ENCODE measurements around the gene OR4C3.
"Not testable (repeated sequence)": the region's sequence is repeated elsewhere in the genome, so short reads cannot be mapped to it uniquely, and the experiment has no call there.

Gene OR4C3

DNA sequence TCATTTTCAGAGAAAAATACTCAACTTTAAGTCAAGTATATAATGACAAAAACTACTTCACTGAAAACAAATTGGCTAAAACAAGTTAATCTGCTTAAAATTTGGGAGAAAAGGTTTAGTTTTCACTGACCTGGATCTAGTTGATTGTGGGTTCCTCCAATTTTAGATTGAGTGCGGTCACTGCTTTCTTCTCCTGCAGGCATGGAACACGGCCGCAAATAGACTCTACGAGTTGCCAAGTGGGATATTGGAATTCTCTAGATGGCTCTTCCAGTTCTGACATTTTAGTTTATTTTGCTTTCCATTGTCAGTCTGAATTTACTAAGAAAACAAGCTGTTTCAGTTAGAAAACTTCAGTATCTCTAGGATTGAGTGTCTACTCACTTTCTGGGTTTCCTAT lies 29.3 kb downstream of the OR4C3 start:
- Histone ChIP-seq H3K9me3 (ENCODE audit: severe bottlenecking) (no peaks in the 10 kb centered on the region), H3K27me3 (ENCODE audit: insufficient read depth, low read depth, severe bottlenecking) (no peaks in the 10 kb centered on the region), H3K27ac (no peak overlapping the region), H3K36me3 (no peaks in the 10 kb centered on the region), H3K4me3 (ENCODE audit: low read depth, low read length) (no peak overlapping the region)
- TF ChIP-seq, protein P1, sequence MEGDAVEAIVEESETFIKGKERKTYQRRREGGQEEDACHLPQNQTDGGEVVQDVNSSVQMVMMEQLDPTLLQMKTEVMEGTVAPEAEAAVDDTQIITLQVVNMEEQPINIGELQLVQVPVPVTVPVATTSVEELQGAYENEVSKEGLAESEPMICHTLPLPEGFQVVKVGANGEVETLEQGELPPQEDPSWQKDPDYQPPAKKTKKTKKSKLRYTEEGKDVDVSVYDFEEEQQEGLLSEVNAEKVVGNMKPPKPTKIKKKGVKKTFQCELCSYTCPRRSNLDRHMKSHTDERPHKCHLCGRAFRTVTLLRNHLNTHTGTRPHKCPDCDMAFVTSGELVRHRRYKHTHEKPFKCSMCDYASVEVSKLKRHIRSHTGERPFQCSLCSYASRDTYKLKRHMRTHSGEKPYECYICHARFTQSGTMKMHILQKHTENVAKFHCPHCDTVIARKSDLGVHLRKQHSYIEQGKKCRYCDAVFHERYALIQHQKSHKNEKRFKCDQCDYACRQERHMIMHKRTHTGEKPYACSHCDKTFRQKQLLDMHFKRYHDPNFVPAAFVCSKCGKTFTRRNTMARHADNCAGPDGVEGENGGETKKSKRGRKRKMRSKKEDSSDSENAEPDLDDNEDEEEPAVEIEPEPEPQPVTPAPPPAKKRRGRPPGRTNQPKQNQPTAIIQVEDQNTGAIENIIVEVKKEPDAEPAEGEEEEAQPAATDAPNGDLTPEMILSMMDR (IDR thresholded peaks at IDR 0.05; ENCODE audit: low read depth, low read length) = no peak
- DNase-seq = no peak

- no peaks in the 10 kb centered on the region for H3K9me3 ChIP-seq (ENCODE audit: severe bottlenecking)
- TF ChIP-seq, protein P1 (IDR thresholded peaks at IDR 0.05; ENCODE audit: low read depth, low read length) = no peak
Observed at GRCh38 chr11:48354677-48355076, 30.0 kb downstream of the OR4C3 start.

GRCh38 chr11:48361289-48361688 lies 36.6 kb downstream of the OR4C3 start:
- not testable (repeated sequence) for H3K9me3 ChIP-seq (ENCODE audit: severe bottlenecking); H3K36me3 ChIP-seq; DNase-seq; H3K27me3 ChIP-seq (ENCODE audit: insufficient read depth, low read depth, severe bottlenecking); H3K27ac ChIP-seq; H3K4me3 ChIP-seq (ENCODE audit: low read depth, low read length)

More at GRCh38 chr11:48354677-48355076, 30.0 kb downstream of the OR4C3 start:
- H3K36me3 ChIP-seq = no peaks in the 10 kb centered on the region
- H3K27me3 ChIP-seq (ENCODE audit: insufficient read depth, low read depth, severe bottlenecking) = no peaks in the 10 kb centered on the region
- no peak overlapping the region for H3K4me3 ChIP-seq (ENCODE audit: low read depth, low read length)
- no peak overlapping the region for H3K27ac ChIP-seq
- no peak for DNase-seq

GRCh38 chr11:48366365-48366764 lies 41.6 kb downstream of the OR4C3 start, which contains the start of gene OR4C5:
TSS of gene OR4C5 (minus strand) at chr11:48366465. CDS start at chr11:48366465, 0 bp downstream.
- Histone ChIP-seq H3K27me3 (ENCODE audit: insufficient read depth, low read depth, severe bottlenecking) (no peaks in the 10 kb centered on the region), H3K9me3 (ENCODE audit: severe bottlenecking) (no peaks in the 10 kb centered on the region), H3K36me3 (no peaks in the 10 kb centered on the region), H3K27ac (no peak within 1 kb of the TSS), H3K4me3 (ENCODE audit: low read depth, low read length) (no peak within 1 kb of the TSS)
- TF ChIP-seq, protein P1 (IDR thresholded peaks at IDR 0.05; ENCODE audit: low read depth, low read length) = no peak
- DNase-seq = no peak
